OCI-LY3 (cell line): Measurements from ENCODE around the gene KLKB1.

Source experiments
- CTCF ChIP-seq: fragments of 200-600, 300-600 bp; sonication (generic); IDR thresholded peaks from 2 replicates; pipeline ENCODE4 v1.5.1; 2014; ENCODE audit warnings: antibody characterized with exemption, low read length, low read depth
- EZH2phosphoT487 ChIP-seq: fragments of 200-600 bp; shearing (Covaris generic); IDR thresholded peaks from 2 replicates; pipeline ENCODE4 v1.6.1; 2018; ENCODE audit warnings: antibody characterized with exemption, mixed run types, low read depth

- TF ChIP-seq CTCF (no peak), EZH2phosphoT487 (no peak)
These were observed 70.8 kb downstream of the KLKB1 start for GRCh38 chr4:186298031-186298647.
